Stimulated activated CD4-positive, alpha-beta T cell treated with anti-CD3 and anti-CD28 coated beads, Interleukin-4, amount 100 ng/mL, for 1 hour (primary cell): Measurements from ENCODE around the gene ADAM23.

Source experiments
- DNase-seq: peaks from one replicate; pipeline ENCODE4 v3.0.0-alpha.2; 2020

The ADAM23 gene

DNA sequence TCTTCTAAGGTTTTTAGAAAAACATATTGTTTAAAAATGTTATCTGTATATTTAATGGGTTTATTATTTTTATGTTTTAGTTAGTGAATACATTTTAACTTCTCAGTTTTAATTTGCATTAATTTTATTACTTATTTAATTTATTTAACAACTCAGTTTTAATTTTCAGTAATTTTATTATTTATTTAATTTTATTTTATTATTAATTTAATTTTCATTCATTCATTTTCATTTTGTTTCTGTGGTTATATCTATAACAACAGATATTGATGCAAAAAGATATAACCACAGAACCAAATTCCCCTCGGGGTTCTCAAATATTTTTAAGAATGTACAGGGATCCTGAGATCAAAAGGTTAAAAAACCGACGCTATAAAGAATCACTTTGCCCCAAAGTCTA lies 221.9 kb downstream of the ADAM23 start:
- DNase-seq, result no peak
